ENCODE data around the gene ANGPTL2.

The ANGPTL2 gene

DNA sequence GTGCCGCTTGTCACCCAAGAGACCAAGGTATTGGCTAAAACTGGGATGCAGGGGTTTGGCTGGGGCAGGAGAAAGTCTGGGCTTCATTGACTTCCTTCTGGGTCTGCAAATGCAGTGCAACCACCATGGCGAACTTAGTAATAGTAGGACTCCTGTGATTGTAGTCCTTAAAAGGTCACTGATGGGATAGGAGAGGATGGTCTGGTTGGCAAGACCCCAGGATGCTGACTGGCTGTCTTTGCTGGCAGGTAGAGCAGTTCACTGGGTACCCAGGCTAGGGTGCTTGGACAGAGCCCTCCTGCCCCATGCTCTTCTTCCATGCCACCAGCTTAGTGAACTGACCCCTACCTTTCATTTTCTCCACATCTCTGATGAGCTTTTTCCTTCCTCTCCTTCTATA is 37.2 kb downstream of the ANGPTL2 start:
- TF ChIP-seq, protein P1, sequence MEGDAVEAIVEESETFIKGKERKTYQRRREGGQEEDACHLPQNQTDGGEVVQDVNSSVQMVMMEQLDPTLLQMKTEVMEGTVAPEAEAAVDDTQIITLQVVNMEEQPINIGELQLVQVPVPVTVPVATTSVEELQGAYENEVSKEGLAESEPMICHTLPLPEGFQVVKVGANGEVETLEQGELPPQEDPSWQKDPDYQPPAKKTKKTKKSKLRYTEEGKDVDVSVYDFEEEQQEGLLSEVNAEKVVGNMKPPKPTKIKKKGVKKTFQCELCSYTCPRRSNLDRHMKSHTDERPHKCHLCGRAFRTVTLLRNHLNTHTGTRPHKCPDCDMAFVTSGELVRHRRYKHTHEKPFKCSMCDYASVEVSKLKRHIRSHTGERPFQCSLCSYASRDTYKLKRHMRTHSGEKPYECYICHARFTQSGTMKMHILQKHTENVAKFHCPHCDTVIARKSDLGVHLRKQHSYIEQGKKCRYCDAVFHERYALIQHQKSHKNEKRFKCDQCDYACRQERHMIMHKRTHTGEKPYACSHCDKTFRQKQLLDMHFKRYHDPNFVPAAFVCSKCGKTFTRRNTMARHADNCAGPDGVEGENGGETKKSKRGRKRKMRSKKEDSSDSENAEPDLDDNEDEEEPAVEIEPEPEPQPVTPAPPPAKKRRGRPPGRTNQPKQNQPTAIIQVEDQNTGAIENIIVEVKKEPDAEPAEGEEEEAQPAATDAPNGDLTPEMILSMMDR (IDR thresholded peaks at IDR 0.05; ENCODE audit: low read depth, low read length, missing control alignments): no peak
- H3K4me3 ChIP-seq (ENCODE audit: low read depth, low read length): no peak overlapping the region
- in situ Hi-C loops (cut with HindIII; ENCODE audit: low sequenced_read_pairs): no loop called here
- DNase-seq (ENCODE audit: low read depth): no peak

DNA sequence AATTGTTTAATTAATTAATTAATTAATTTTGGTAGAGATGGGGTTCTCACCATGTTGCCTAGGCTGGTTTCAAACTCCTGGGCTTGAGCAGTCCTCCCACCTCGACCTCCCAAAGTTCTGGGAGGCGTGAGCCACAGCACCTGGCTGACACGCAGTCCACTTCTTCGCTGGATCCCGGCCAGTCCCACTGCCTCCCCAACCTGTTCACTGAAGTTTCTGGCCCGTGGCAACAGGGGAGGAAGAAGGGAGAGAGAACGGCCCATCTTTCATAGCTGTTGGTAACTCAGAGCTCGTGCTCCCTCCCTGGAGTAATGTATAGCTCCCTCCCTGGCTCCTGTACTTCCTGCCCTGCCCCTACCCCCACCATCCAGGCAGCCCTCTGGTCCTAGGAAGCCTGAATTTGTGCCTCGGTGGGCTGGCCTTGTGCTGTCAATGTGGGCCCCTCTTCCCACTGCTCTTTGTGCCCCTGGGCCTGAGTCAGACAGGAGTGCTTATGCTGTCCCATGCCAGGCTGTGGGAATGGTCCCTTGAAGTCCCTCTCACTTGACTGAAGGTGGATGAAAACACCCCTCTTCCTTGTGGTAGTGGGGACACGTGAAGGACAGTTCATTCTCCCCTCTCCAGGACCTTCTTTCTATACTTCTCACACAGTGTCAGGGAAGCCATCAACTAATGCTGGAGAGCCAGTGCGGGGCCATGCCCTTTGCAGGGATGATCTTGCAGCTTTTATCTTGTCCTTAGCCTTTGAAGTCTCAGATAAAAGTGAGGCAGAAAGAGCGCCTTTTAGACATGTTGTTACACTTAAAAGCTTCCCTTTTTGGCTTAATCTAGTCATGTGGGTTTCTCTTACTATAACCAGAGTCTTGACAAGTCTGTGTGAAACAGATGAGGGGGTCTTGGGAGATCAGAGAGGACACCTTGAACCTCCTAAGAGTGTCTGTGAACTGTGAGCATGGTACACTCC is 38.1 kb downstream of the ANGPTL2 start:
- in situ Hi-C loops (cut with HindIII; ENCODE audit: low sequenced_read_pairs): no loop called here
- no peak for DNase-seq (ENCODE audit: low read depth)
- TF ChIP-seq, protein P1 (IDR thresholded peaks at IDR 0.05; ENCODE audit: low read depth, low read length, missing control alignments): no peak
- H3K4me3 ChIP-seq (ENCODE audit: low read depth, low read length): no peak overlapping the region

DNA sequence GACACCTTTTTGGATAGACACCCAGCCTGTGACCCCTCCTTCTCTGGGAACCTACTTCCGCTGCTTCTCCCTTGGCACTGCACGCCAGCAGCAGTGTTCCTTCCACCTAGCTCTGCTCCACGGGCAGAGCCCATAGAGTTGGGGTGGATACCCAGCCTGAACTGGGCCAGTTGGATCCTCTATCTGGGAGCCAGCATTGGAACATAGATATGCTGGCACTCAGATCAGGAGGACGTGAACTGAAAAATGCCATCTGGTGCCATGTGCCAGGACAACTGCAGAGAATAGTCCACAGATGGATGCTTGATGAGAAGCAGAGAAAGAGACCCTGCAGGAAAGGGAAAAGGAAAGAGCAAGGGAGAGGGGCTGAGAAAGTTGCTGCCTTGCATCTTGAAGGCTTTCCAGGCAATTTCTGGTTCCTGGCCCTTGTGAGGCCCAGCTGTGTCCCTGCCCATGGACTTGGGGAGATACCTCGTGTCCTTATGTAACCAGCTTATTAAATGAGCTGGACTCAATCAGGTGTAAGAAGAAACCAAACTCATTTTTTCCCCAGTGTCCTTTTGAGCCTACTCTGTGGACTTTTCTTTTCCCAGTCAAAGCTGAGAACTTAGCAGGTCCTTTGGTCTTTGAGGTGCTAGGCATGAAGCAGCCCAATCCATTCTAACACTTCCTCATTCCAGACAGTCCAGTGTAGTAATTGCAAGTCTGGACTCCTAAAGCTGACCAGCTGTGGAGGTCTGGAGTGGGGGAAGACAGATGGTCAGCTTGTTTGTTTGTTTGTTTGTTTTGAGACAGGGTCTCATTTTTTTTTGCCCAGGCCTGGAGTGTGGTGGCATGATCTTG is 39.1 kb downstream of the ANGPTL2 start:
- in situ Hi-C loops (cut with HindIII; ENCODE audit: low sequenced_read_pairs): no loop called here
- TF ChIP-seq, protein P1 (IDR thresholded peaks at IDR 0.05; ENCODE audit: low read depth, low read length, missing control alignments): no peak
- no peak overlapping the region for H3K4me3 ChIP-seq (ENCODE audit: low read depth, low read length)
- no peak for DNase-seq (ENCODE audit: low read depth)

DNA sequence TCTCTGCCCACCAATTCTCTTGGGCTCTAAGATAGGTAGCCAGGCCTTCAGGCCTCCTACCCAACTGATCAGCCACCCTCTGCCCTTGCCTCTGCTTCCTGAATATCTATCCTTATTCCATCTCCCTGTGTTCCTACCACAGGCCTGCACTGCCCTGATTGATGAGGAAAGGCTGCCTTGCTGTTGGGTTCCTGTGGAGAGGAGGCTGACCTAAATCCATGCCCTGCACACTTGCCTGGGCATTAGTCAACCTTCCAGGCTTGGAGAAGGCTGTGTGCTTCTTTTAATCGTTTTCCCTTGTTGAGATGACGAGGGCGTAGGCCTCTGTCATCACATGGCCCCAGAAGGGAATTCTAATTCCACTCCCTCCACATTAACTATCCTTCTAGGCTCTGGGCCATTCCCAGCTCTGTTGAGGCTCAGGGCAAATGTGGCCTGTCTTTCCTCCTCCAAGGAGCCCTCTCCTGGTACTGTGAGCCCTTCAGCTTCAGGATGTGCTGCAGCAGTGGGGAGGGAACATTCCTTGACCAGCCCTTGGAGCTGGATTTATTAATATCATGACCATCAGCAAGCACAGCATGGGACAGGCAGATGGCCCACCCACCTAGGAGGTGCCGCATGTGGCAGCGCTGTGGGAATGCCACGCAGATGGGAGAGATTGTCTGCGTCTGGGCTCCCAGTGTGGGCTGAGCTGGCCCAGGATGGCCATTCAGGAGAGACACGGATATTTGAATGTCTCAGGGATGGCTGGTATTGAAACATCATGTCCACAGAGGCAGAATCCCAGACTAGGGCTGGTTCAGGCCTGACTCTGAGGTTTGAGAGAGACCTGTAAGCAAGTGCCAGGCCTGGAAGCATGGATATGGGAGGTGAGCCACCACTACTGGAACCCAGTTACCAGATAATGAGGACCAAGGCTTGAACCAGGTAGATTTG is 40.9 kb downstream of the ANGPTL2 start:
- no peak overlapping the region for H3K4me3 ChIP-seq (ENCODE audit: low read depth, low read length)
- in situ Hi-C loops (cut with HindIII; ENCODE audit: low sequenced_read_pairs): no loop called here
- DNase-seq (ENCODE audit: low read depth): no peak
- TF ChIP-seq, protein P1 (IDR thresholded peaks at IDR 0.05; ENCODE audit: low read depth, low read length, missing control alignments): no peak

DNA sequence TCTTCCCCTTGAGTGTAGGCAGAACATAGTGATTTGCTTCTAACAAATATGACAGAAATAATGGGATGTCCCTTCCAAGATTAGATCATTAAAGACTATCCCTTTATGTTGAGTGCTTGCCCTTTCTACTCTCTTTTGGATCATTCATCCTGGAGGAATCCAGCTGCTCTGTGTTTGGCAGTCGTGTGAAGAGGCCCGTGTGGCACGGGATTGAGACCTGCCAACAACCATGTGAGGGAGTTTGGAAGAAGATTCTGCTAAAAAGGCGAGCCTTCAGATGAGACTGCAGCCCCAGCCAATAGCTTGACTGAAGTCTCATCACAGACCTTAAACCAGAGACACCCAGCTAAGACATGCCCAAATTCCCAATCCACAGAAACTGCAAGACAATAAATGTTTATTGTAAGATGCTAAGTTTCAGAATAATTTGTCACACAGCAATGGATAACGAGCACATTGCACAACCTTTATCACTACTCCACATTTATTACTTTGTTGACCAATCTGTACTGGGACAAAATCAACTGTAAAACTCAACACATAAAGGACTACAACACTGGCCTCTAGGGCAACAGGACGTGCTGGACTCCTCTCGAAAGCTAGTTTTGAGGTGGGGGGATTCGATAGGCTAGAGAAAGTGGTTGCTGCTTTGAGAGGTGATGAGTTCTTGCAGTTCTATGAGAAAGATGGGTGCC is 42.8 kb downstream of the ANGPTL2 start:
- H3K4me3 ChIP-seq (ENCODE audit: low read depth, low read length): no peak overlapping the region
- TF ChIP-seq, protein P1 (IDR thresholded peaks at IDR 0.05; ENCODE audit: low read depth, low read length, missing control alignments): no peak
- no peak for DNase-seq (ENCODE audit: low read depth)
- in situ Hi-C loops (cut with HindIII; ENCODE audit: low sequenced_read_pairs): no loop called here

Measured in astrocyte of the cerebellum (primary cell).